ENCODE measurements around the gene POP4.
A peak's percentile ranks its signal among the peaks of the same experiment; 100 is the strongest.

The POP4 gene

GRCh38 chr19:29664753-29665214, 58.7 kb downstream of the POP4 start:
- Histone ChIP-seq H3K4me3 (ENCODE audit: low read length) (peak overlapping the region; percentile 78), H3K4me1 (ENCODE audit: low read length) (0 out of 2 replicates have a peak, but pooled peaks cover 5% of the 10 kb centered on the region), H3K27ac (ENCODE audit: low read length) (no peak overlapping the region)

GRCh38 chr19:29665215-29665825, 59.2 kb downstream of the POP4 start, which contains the start of gene PLEKHF1:
Gene PLEKHF1 (plus strand): TSS chr19:29665461. CDS start chr19:29673840, 8,379 bp downstream.
- no peaks in the 10 kb centered on the region for H3F3A ChIP-seq (ENCODE audit: insufficient read depth, low read length)
- no peaks in the 10 kb centered on the region for H3K9me3 ChIP-seq (replicated peaks; ENCODE audit: insufficient read depth, low read length)
- DNase-seq = peak; percentile 89
- H3K27ac ChIP-seq (ENCODE audit: low read length) = 0 out of 2 replicates have a peak within 1 kb of the TSS, but pooled peaks have one; percentile 10
- H2AFZ ChIP-seq (ENCODE audit: low read length) = peak within 1 kb of the TSS; percentile 92
- peak within 1 kb of the TSS; percentile 92 for H3K4me2 ChIP-seq (ENCODE audit: low read depth, low read length)
- no peaks in the 10 kb centered on the region for H3K9me2 ChIP-seq (replicated peaks; ENCODE audit: insufficient read depth, low read length)
- H3K79me2 ChIP-seq (ENCODE audit: low read length) = peaks cover 5% of the 10 kb centered on the region; the same call in 1 of the 2 replicates
- H4K20me1 ChIP-seq (ENCODE audit: insufficient read depth, low read length) = no peaks in the 10 kb centered on the region
- no peaks in the 10 kb centered on the region for H3K36me3 ChIP-seq (replicated peaks; ENCODE audit: insufficient read depth, low read length)
- no peak for TF ChIP-seq EZH2 (optimal IDR thresholded peaks at IDR 0.05; ENCODE audit: low read depth, low read length)
- peak; percentile 4 for TF ChIP-seq CTCF (IDR thresholded peaks at IDR 0.05; ENCODE audit: low read length)
- peak within 1 kb of the TSS; percentile 72 for H3K9ac ChIP-seq (ENCODE audit: low read length)
- H3K4me1 ChIP-seq (ENCODE audit: low read length) = 0 out of 2 replicates have a peak, but pooled peaks cover 5% of the 10 kb centered on the region
- peak within 1 kb of the TSS; percentile 96 for H3K4me3 ChIP-seq (ENCODE audit: low read length)
- H3K27me3 ChIP-seq (replicated peaks; ENCODE audit: insufficient read depth, low read length) = peaks cover 14% of the 10 kb centered on the region

More at GRCh38 chr19:29664753-29665214, 58.7 kb downstream of the POP4 start:
- peak overlapping the region; percentile 50 for H3K9ac ChIP-seq (ENCODE audit: low read length)
- no peak for TF ChIP-seq EZH2 (optimal IDR thresholded peaks at IDR 0.05; ENCODE audit: low read depth, low read length)
- peak; percentile 31 for TF ChIP-seq CTCF (IDR thresholded peaks at IDR 0.05; ENCODE audit: low read length)
- TF ChIP-seq EZH2phosphoT487 (IDR thresholded peaks at IDR 0.05; ENCODE audit: low read length) = no peak
- H4K20me1 ChIP-seq (ENCODE audit: insufficient read depth, low read length) = no peaks in the 10 kb centered on the region
- H3K79me2 ChIP-seq (ENCODE audit: low read length) = peaks cover 5% of the 10 kb centered on the region; the same call in 1 of the 2 replicates
- peak overlapping the region; percentile 92 for H3K4me2 ChIP-seq (ENCODE audit: low read depth, low read length)
- DNase-seq = no peak
- H3K27me3 ChIP-seq (replicated peaks; ENCODE audit: insufficient read depth, low read length) = peaks cover 19% of the 10 kb centered on the region
- H3F3A ChIP-seq (ENCODE audit: insufficient read depth, low read length) = no peaks in the 10 kb centered on the region
- H3K9me3 ChIP-seq (replicated peaks; ENCODE audit: insufficient read depth, low read length) = no peaks in the 10 kb centered on the region
- no peaks in the 10 kb centered on the region for H3K9me2 ChIP-seq (replicated peaks; ENCODE audit: insufficient read depth, low read length)
- H2AFZ ChIP-seq (ENCODE audit: low read length) = peak overlapping the region; percentile 92
- no peaks in the 10 kb centered on the region for H3K36me3 ChIP-seq (replicated peaks; ENCODE audit: insufficient read depth, low read length)

- H3K9me2 ChIP-seq (replicated peaks; ENCODE audit: insufficient read depth, low read length) = no peaks in the 10 kb centered on the region
- H3K9me3 ChIP-seq (replicated peaks; ENCODE audit: insufficient read depth, low read length) = no peaks in the 10 kb centered on the region
- H3K4me2 ChIP-seq (ENCODE audit: low read depth, low read length) = peak overlapping the region; percentile 92
- 0 out of 2 replicates have a peak, but pooled peaks cover 5% of the 10 kb centered on the region for H3K4me1 ChIP-seq (ENCODE audit: low read length)
- peak; percentile 34 for DNase-seq
- no peaks in the 10 kb centered on the region for H3K36me3 ChIP-seq (replicated peaks; ENCODE audit: insufficient read depth, low read length)
- H4K20me1 ChIP-seq (ENCODE audit: insufficient read depth, low read length) = no peaks in the 10 kb centered on the region
- no peak for TF ChIP-seq EZH2 (optimal IDR thresholded peaks at IDR 0.05; ENCODE audit: low read depth, low read length)
- no peak for TF ChIP-seq CTCF (IDR thresholded peaks at IDR 0.05; ENCODE audit: low read length)
- no peak for TF ChIP-seq EZH2phosphoT487 (IDR thresholded peaks at IDR 0.05; ENCODE audit: low read length)
- H3K27me3 ChIP-seq (replicated peaks; ENCODE audit: insufficient read depth, low read length) = peaks cover 11% of the 10 kb centered on the region
- H3K4me3 ChIP-seq (ENCODE audit: low read length) = peak overlapping the region; percentile 96
- peaks cover 5% of the 10 kb centered on the region; the same call in 1 of the 2 replicates for H3K79me2 ChIP-seq (ENCODE audit: low read length)
- H3K9ac ChIP-seq (ENCODE audit: low read length) = peak overlapping the region; percentile 72
- no peaks in the 10 kb centered on the region for H3F3A ChIP-seq (ENCODE audit: insufficient read depth, low read length)
- H3K27ac ChIP-seq (ENCODE audit: low read length) = 0 out of 2 replicates have a peak overlapping the region, but pooled peaks have one; percentile 10
- peak overlapping the region; percentile 78 for H2AFZ ChIP-seq (ENCODE audit: low read length)
Measured at GRCh38 chr19:29665826-29666577, 59.9 kb downstream of the POP4 start.

Data from MM.1S (cell line).